GM12878 (cell line): ENCODE data around the gene CHRNA9. TPM values are rescaled to one million over a fixed set of nuclear protein-coding genes. Genes with fewer than 3 reads are reported as not detected.

Experiments
- ATAC-seq: fragments of 200-7000 bp; cut with Tn5 transposase; 3 replicates; pipeline ENCODE4 v1.9.1; 2020; ENCODE audit warnings: mild to moderate bottlenecking, moderate library complexity
- BruUV-seq: library from RNA; stranded (reverse); fragments of 400-500 nt; replicated peaks from 2 replicates; lab custom pipeline; 2021; lab: Mats Ljungman, UMichigan
- CTCF ChIA-PET: fragments of 300-600 bp; sonication (Branson Sonifier 250); formaldehyde crosslinking; extraction: SDS; loops from one replicate; lab custom pipeline; 2021; ENCODE audit warnings: inconsistent platforms; lab: Yijun Ruan, JAX
- POLR2A ChIA-PET: fragments of 350-600 bp; formaldehyde crosslinking; extraction: SDS; loops from one replicate; lab custom pipeline; 2021; ENCODE audit warnings: inconsistent platforms; lab: Charles Lee
- RAD21 ChIA-PET: fragments of 300-600 bp; sonication (Branson Sonifier 250); formaldehyde crosslinking; loops from one replicate; lab custom pipeline; 2023; ENCODE audit warnings: antibody characterized with exemption; ENCODE audit not compliant: unreplicated experiment; lab: Charles Lee
- SMC1A ChIA-PET: fragments of 300-600 bp; sonication (Branson Sonifier 250); formaldehyde crosslinking; loops from one replicate; lab custom pipeline; 2023; ENCODE audit not compliant: unreplicated experiment, uncharacterized antibody; lab: Charles Lee
- DNase-seq: peaks from one replicate; pipeline ENCODE4 v3.0.0-alpha.2; 2011; ENCODE audit warnings: low read depth, low spot score
- FAIRE-seq: peaks from 3 replicates; lab custom pipeline; 2011; peaks lifted over from hg19 to GRCh38; lab: Jason Lieb, UNC
- H2AFZ ChIP-seq: 2 replicates; pipeline ENCODE4 v1.6.0; 2011; ENCODE audit warnings: low read depth, low read length, control low read depth; ENCODE audit not compliant: control insufficient read depth
- H3K27ac ChIP-seq: 2 replicates; pipeline ENCODE4 v1.5.1; 2011; ENCODE audit warnings: control low read depth; ENCODE audit not compliant: control insufficient read depth, insufficient read depth
- H3K27me3 ChIP-seq, 2 experiments: replicated peaks in 1 of 2; 2 replicates each; pipeline versions ENCODE4 v1.6.0 to v1.6.1; 2011; ENCODE audit warnings: low read length in 1 of 2; ENCODE audit not compliant: control insufficient read depth in 2 of 2, insufficient read depth in 2 of 2
- H3K36me3 ChIP-seq, 2 experiments: 2 replicates each; pipeline ENCODE4 v1.5.1; 2011; ENCODE audit warnings: low read length in 1 of 2; ENCODE audit not compliant: control insufficient read depth in 2 of 2, insufficient read depth in 2 of 2
- H3K4me1 ChIP-seq: 2 replicates; pipeline ENCODE4 v1.6.1; 2011; ENCODE audit warnings: mild to moderate bottlenecking, low read length, moderate library complexity, mixed read lengths; ENCODE audit not compliant: control insufficient read depth, insufficient read depth
- H3K4me2 ChIP-seq: 2 replicates; pipeline ENCODE4 v1.6.0; 2011; ENCODE audit warnings: control low read depth; ENCODE audit not compliant: control insufficient read depth, insufficient read depth
- H3K4me3 ChIP-seq: fragments of 200-600 bp; sonication (generic); 2 replicates; pipeline ENCODE4 v1.5.1; 2016
- H3K79me2 ChIP-seq: 2 replicates; pipeline ENCODE4 v1.6.0; 2011; ENCODE audit warnings: low read length; ENCODE audit not compliant: control insufficient read depth, insufficient read depth
- H3K9ac ChIP-seq: 2 replicates; pipeline ENCODE4 v1.8.0; 2011; ENCODE audit warnings: low read length, control low read depth, mixed read lengths; ENCODE audit not compliant: control insufficient read depth, insufficient read depth
- H3K9me3 ChIP-seq: replicated peaks from 3 replicates; pipeline ENCODE4 v1.5.1; 2011; ENCODE audit warnings: mild to moderate bottlenecking, low read length; ENCODE audit not compliant: control insufficient read depth, insufficient read depth
- H4K20me1 ChIP-seq: 2 replicates; pipeline ENCODE4 v1.6.0; 2011; ENCODE audit not compliant: control insufficient read depth, insufficient read depth
- BRCA1 ChIP-seq: IDR thresholded peaks from 2 replicates; pipeline ENCODE4 v1.6.1; 2011; ENCODE audit warnings: low read depth, low read length, improper control_type of control experiment
- RAD21 ChIP-seq: IDR thresholded peaks from 2 replicates; pipeline ENCODE4 v1.6.1; 2011; ENCODE audit warnings: mild to moderate bottlenecking, low read depth, low read length, moderate library complexity; ENCODE audit not compliant: insufficient read depth
- WGBS: methylation state at CpG from one replicate; pipeline ENCODE4 v1.1.6; 2016; ENCODE audit warnings: low lambda C conversion rate; ENCODE audit not compliant: insufficient replicate concordance, insufficient coverage; ENCODE audit errors: missing lambda C conversion rate; 5-methylcytosine and 5-hydroxymethylcytosine counted together
- in situ Hi-C: fragments of 300-500 bp; cut with MboI; formaldehyde crosslinking; loops from 9 replicates; pipeline ENCODE4 v1.14.3; 2018; ENCODE audit warnings: mixed read lengths
- intact Hi-C: fragments of 100-400 bp; cut with micrococcal nuclease; formaldehyde crosslinking; loops from one replicate; pipeline ENCODE4 v1.14.2; 2022; ENCODE audit not compliant: unreplicated experiment
- polyA plus RNA-seq, 11 experiments: library from polyadenylated mRNA; depleted of rRNA in 4 of 11; unstranded in 6 of 11; stranded (reverse) in 5 of 11; fragments of >200 nt; fragmentation: Nextera tagmentation in 4 of 11; fragmentation: Illumina TruSeq in 1 of 11; extraction: Ambion mirVana in 4 of 11; extraction: Trizol in 1 of 11; gene quantifications; 1 replicate in 1 of 11; 2 replicates in 10 of 11; pipeline versions ENCODE4 v1.2.1 to v1.2.3, GENCODE V29; 2011 to 2016; ENCODE audit warnings: inconsistent platforms in 2 of 11, missing spikeins in 2 of 11, low read depth in 1 of 11
- total RNA-seq, 4 experiments: library from RNA; depleted of rRNA in 3 of 4; stranded (reverse); fragments of >200 nt in 3 of 4; fragmentation: Illumina TruSeq in 1 of 4; extraction: Trizol in 1 of 4; gene quantifications; 2 replicates each; pipeline versions ENCODE4 v1.2.1 to v1.2.3, GENCODE V29; 2013 to 2021
- TF ChIP-seq, protein P1 (sequence below), 3 experiments: IDR thresholded peaks in 2 of 3; conservative IDR thresholded peaks in 1 of 3; 2 replicates each; pipeline ENCODE4 v1.5.1; 2011; ENCODE audit warnings: low read depth in 3 of 3, low read length in 3 of 3, mild to moderate bottlenecking in 3 of 3, control low read depth in 2 of 3, moderate library complexity in 2 of 3, inconsistent platforms in 1 of 3, mixed read lengths in 1 of 3; ENCODE audit not compliant: control insufficient read depth in 2 of 3, insufficient read depth in 1 of 3; ENCODE audit errors: extremely low read depth in 1 of 3

CHRNA9 gene
- total and polyA plus RNA-seq, 10 of the 15 experiments (the other 5 are each of a cell fraction or from before 2014, with no cell fraction given): 0.05 to 0.09 (median 0.08) TPM; not detected in 7

DNA sequence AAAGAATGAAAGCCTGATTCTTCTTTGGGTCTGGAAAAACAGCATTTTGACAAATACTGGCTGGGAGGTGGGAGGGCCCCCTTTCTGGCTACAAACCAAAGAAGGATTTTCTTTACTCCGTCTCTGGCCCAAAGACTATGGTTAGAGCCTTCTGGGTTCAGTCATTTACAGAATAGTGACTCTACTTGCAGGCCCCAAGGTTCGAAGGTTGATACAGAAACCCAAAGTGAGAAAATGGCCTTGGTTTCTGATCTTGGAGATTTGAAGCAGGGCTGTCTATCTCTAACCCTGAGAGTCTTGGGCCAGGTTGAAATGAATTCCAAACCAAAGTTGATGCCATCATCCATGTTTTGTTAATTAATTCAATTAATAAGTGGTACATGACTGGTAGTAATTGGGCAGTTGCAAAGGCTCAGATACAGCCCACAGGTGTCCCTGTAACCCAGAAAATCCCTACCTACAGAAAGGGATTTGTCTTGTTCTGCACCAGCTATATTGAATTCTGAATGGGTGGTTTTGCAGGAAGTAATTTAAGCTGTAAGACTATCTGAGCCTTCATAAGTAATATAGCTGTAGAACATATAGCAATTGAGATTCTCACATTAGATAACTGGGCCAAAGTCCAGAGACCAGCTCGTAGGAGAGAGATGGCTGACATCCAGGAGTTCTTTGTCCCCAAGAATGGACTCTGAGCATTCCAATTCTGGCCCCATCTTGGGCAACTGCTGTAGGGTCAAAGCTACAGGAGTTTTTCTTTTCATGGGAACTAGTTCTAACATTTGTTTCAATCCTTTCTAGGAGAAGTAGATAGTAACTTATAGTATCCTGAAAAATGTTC lies 34.5 kb downstream of the CHRNA9 start:
- SMC1A ChIA-PET: interaction anchor here (0.7 to 2.7 kb wide), 8 partner anchors 8 to 350 kb away, joined by 3 to 15 read pairs (median 3); no protein-coding TSS in a partner anchor
- H4K20me1 ChIP-seq: no peaks in the 10 kb centered on the region
- no peaks in the 10 kb centered on the region for H3K4me1 ChIP-seq
- CTCF ChIA-PET: interaction anchor here (0.9 to 1.2 kb wide), 4 partner anchors 9 to 351 kb away, joined by 3 to 13 read pairs (median 4); no protein-coding TSS in a partner anchor
- FAIRE-seq (no peak), DNase-seq (no peak), ATAC-seq (peak; percentile 29)
- in situ Hi-C loops: no loop called here
- H2AFZ ChIP-seq: no peak overlapping the region
- BruUV-seq: no TSS peak
- WGBS: 47% methylated on average over 3 of the region's 3 CpGs
- RAD21 ChIA-PET: interaction anchor here (1.1 to 1.3 kb wide), 5 partner anchors 39 to 349 kb away, joined by 3 to 9 read pairs (median 3); no protein-coding TSS in a partner anchor
- H3K9me3 ChIP-seq: no peaks in the 10 kb centered on the region
- POLR2A ChIA-PET: interaction anchor here (0.7 kb wide), 1 partner anchor 17 kb away, joined by 3 read pairs; no protein-coding TSS in a partner anchor
- no peak overlapping the region for H3K27ac ChIP-seq
- H3K36me3 ChIP-seq: no peaks in the 10 kb centered on the region
- no peak overlapping the region for H3K9ac ChIP-seq
- intact Hi-C loops: no loop called here
- H3K4me3 ChIP-seq: no peak overlapping the region
- H3K79me2 ChIP-seq: no peaks in the 10 kb centered on the region
- H3K4me2 ChIP-seq: no peak overlapping the region
- H3K27me3 ChIP-seq: no peaks in the 10 kb centered on the region
- TF ChIP-seq RAD21 (peak; percentile 5; the same call in 1 of the 2 replicates), BRCA1 (no peak)
- TF ChIP-seq, protein P1, sequence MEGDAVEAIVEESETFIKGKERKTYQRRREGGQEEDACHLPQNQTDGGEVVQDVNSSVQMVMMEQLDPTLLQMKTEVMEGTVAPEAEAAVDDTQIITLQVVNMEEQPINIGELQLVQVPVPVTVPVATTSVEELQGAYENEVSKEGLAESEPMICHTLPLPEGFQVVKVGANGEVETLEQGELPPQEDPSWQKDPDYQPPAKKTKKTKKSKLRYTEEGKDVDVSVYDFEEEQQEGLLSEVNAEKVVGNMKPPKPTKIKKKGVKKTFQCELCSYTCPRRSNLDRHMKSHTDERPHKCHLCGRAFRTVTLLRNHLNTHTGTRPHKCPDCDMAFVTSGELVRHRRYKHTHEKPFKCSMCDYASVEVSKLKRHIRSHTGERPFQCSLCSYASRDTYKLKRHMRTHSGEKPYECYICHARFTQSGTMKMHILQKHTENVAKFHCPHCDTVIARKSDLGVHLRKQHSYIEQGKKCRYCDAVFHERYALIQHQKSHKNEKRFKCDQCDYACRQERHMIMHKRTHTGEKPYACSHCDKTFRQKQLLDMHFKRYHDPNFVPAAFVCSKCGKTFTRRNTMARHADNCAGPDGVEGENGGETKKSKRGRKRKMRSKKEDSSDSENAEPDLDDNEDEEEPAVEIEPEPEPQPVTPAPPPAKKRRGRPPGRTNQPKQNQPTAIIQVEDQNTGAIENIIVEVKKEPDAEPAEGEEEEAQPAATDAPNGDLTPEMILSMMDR (IDR thresholded peaks at IDR 0.05 in 2 of 3, conservative IDR thresholded peaks at IDR 0.05 in 1 of 3; ENCODE audit: control insufficient read depth in 2 of 3, extremely low read depth in 1 of 3, insufficient read depth in 1 of 3, low read depth in 3 of 3, low read length in 3 of 3): peak in 1 of 3 experiments; percentile 28; a peak in 2 of 6 replicates
